Upper lobe of left lung (tissue), 4 donors: ENCODE data around the gene C16orf89.

Source experiments
- EP300 ChIP-seq, 4 donors: sonication (generic); formaldehyde crosslinking; IDR thresholded peaks; one replicate each; pipeline ENCODE4 v1.5.1; 2017; ENCODE audit warnings: antibody characterized with exemption in 4 of 4, control low read depth in 2 of 4
- POLR2A ChIP-seq, 4 donors: fragments of 450-650 bp; IDR thresholded peaks; one replicate each; pipeline ENCODE4 v1.5.1; 2016 to 2017; ENCODE audit warnings: antibody characterized with exemption in 4 of 4, mild to moderate bottlenecking in 2 of 4
- POLR2AphosphoS5 ChIP-seq, 2 donors: sonication (generic); formaldehyde crosslinking; IDR thresholded peaks; one replicate each; pipeline ENCODE4 v1.5.1; 2017; ENCODE audit warnings: antibody characterized with exemption in 2 of 2
- TF ChIP-seq, protein P1 (sequence below), 6 experiments: fragments of 450-650 bp in 4 of 6; fragments of 200-600 bp in 2 of 6; sonication (generic) in 2 of 6; IDR thresholded peaks; one replicate each; pipeline ENCODE4 v1.5.1; 2016 to 2019; ENCODE audit warnings: antibody characterized with exemption in 6 of 6

GRCh38 chr16:5031601-5032000 lies 34.2 kb downstream of the C16orf89 start:
- TF ChIP-seq, protein P1, sequence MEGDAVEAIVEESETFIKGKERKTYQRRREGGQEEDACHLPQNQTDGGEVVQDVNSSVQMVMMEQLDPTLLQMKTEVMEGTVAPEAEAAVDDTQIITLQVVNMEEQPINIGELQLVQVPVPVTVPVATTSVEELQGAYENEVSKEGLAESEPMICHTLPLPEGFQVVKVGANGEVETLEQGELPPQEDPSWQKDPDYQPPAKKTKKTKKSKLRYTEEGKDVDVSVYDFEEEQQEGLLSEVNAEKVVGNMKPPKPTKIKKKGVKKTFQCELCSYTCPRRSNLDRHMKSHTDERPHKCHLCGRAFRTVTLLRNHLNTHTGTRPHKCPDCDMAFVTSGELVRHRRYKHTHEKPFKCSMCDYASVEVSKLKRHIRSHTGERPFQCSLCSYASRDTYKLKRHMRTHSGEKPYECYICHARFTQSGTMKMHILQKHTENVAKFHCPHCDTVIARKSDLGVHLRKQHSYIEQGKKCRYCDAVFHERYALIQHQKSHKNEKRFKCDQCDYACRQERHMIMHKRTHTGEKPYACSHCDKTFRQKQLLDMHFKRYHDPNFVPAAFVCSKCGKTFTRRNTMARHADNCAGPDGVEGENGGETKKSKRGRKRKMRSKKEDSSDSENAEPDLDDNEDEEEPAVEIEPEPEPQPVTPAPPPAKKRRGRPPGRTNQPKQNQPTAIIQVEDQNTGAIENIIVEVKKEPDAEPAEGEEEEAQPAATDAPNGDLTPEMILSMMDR (IDR thresholded peaks at IDR 0.05): no peak
- TF ChIP-seq POLR2A (IDR thresholded peaks at IDR 0.05) (no peak), EP300 (IDR thresholded peaks at IDR 0.05) (no peak), POLR2AphosphoS5 (IDR thresholded peaks at IDR 0.05) (no peak)
